Measurements from ENCODE around the gene TULP1. TPM values are rescaled to one million over a fixed set of nuclear protein-coding genes. Genes with fewer than 3 reads are reported as not detected.

Gene TULP1
- total RNA-seq, 6 experiments from 2014 or later = not detected

DNA sequence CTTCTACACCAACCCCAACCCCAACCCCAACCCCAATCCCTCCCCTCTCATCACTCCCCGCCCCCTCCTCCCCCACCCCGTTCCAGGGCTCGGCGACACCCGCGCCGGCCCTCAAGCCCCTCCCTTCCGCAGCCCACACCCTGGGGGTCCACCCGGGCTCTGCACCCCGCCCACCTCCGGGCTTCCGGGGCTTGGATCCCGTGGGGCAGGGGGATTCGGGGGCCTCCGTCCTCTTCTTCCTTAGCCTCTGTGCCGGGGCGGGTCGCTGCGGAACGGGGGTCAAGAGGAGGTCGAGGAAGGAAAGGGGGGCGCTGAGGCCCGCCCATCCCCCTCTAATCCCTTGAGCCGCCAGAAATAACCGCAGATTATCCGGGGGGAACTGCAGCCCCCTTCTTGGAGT is 690 bp downstream of the TULP1 start:
- no peak overlapping the region for H3K4me3 Mint-ChIP-seq
- DNase-seq = no peak
- peaks cover 5% of the 10 kb centered on the region; the same call in 1 of the 2 replicates for H3K4me1 Mint-ChIP-seq (ENCODE audit: low read depth)
- no peaks in the 10 kb centered on the region for H3K9me3 Mint-ChIP-seq
- H3K27ac Mint-ChIP-seq = no peak overlapping the region
- TF ChIP-seq, protein P1, sequence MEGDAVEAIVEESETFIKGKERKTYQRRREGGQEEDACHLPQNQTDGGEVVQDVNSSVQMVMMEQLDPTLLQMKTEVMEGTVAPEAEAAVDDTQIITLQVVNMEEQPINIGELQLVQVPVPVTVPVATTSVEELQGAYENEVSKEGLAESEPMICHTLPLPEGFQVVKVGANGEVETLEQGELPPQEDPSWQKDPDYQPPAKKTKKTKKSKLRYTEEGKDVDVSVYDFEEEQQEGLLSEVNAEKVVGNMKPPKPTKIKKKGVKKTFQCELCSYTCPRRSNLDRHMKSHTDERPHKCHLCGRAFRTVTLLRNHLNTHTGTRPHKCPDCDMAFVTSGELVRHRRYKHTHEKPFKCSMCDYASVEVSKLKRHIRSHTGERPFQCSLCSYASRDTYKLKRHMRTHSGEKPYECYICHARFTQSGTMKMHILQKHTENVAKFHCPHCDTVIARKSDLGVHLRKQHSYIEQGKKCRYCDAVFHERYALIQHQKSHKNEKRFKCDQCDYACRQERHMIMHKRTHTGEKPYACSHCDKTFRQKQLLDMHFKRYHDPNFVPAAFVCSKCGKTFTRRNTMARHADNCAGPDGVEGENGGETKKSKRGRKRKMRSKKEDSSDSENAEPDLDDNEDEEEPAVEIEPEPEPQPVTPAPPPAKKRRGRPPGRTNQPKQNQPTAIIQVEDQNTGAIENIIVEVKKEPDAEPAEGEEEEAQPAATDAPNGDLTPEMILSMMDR (IDR thresholded peaks at IDR 0.05) = no peak
- peaks cover 27% of the 10 kb centered on the region for H3K27me3 Mint-ChIP-seq (ENCODE audit: insufficient read depth)
- no peaks in the 10 kb centered on the region for H3K36me3 Mint-ChIP-seq (ENCODE audit: low read depth)

GRCh38 chr6:35511562-35511941 is 1.1 kb downstream of the TULP1 start:
- no peak for DNase-seq
- peaks cover 6% of the 10 kb centered on the region; the same call in 1 of the 2 replicates for H3K4me1 Mint-ChIP-seq (ENCODE audit: low read depth)

GRCh38 chr6:35510916-35511561 is 1.7 kb downstream of the TULP1 start:
- no peak overlapping the region for H3K27ac Mint-ChIP-seq

More at GRCh38 chr6:35511562-35511941, 1.1 kb downstream of the TULP1 start:
- no peak overlapping the region for H3K27ac Mint-ChIP-seq
- no peak overlapping the region for H3K4me3 Mint-ChIP-seq
- no peaks in the 10 kb centered on the region for H3K36me3 Mint-ChIP-seq (ENCODE audit: low read depth)
- TF ChIP-seq, protein P1 (IDR thresholded peaks at IDR 0.05) = no peak
- H3K9me3 Mint-ChIP-seq = no peaks in the 10 kb centered on the region
- H3K27me3 Mint-ChIP-seq (ENCODE audit: insufficient read depth) = peaks cover 29% of the 10 kb centered on the region

DNA sequence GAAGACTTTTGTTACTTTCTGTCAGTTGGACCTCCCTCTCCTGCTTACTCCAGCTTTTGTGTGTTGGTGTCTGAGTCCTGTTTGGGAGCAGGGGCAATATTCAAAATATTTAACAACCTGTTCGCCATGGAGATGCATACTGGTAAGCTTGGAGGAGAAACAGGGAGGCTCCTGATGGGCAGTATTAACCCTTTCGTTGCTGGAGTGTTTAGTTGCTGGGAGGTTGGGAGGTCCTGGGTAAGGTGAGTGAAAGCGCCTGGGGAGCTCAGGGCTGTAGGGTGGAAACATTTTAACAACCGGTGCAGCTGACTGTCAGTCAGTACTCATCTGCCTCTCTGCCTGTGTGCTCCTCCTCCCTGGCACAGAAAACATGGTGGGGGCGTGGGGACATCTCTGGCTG is 4.2 kb downstream of the TULP1 start:
- Mint-ChIP-seq H3K4me1 (ENCODE audit: low read depth) (peaks cover 6% of the 10 kb centered on the region; the same call in 1 of the 2 replicates), H3K36me3 (ENCODE audit: low read depth) (no peaks in the 10 kb centered on the region), H3K9me3 (no peaks in the 10 kb centered on the region), H3K27me3 (ENCODE audit: insufficient read depth) (peaks cover 31% of the 10 kb centered on the region), H3K27ac (no peak overlapping the region), H3K4me3 (no peak overlapping the region)
- TF ChIP-seq, protein P1 (IDR thresholded peaks at IDR 0.05) = no peak
- no peak for DNase-seq

More at GRCh38 chr6:35510916-35511561, 1.7 kb downstream of the TULP1 start:
- TF ChIP-seq, protein P1 (IDR thresholded peaks at IDR 0.05) = no peak
- no peak for DNase-seq
- Mint-ChIP-seq H3K9me3 (no peaks in the 10 kb centered on the region), H3K4me1 (ENCODE audit: low read depth) (peaks cover 6% of the 10 kb centered on the region; the same call in 1 of the 2 replicates), H3K36me3 (ENCODE audit: low read depth) (no peaks in the 10 kb centered on the region), H3K4me3 (no peak overlapping the region), H3K27me3 (ENCODE audit: insufficient read depth) (peaks cover 29% of the 10 kb centered on the region)

- Mint-ChIP-seq H3K4me3 (no peak overlapping the region), H3K27me3 (ENCODE audit: insufficient read depth) (peaks cover 31% of the 10 kb centered on the region), H3K36me3 (ENCODE audit: low read depth) (no peaks in the 10 kb centered on the region), H3K27ac (no peak overlapping the region), H3K9me3 (no peaks in the 10 kb centered on the region), H3K4me1 (ENCODE audit: low read depth) (peaks cover 6% of the 10 kb centered on the region; the same call in 1 of the 2 replicates)
- TF ChIP-seq, protein P1 (IDR thresholded peaks at IDR 0.05) = no peak
- no peak for DNase-seq
Observed at GRCh38 chr6:35508027-35508426, 4.7 kb downstream of the TULP1 start.
